HCT116 (cell line): ENCODE results near the gene ZNF823. TPM values are rescaled to one million over a fixed set of nuclear protein-coding genes. Genes with fewer than 3 reads are reported as not detected.

Source experiments
- ATAC-seq: fragments of 200-7000 bp; cut with Tn5 transposase; 2 replicates; pipeline ENCODE4 v1.9.1; 2020; ENCODE audit warnings: mild to moderate bottlenecking, moderate library complexity
- BruUV-seq: library from RNA; stranded (reverse); fragments of 400-500 nt; replicated peaks from 2 replicates; lab custom pipeline; 2021; lab: Mats Ljungman, UMichigan
- CTCF ChIA-PET: fragments of 300-600 bp; sonication (Branson Sonifier 250); formaldehyde crosslinking; loops from one replicate; lab custom pipeline; 2021; ENCODE audit warnings: antibody characterized with exemption; lab: Charles Lee
- POLR2A ChIA-PET: fragments of 300-600, 350-600 bp; sonication (Branson Sonifier 250); formaldehyde crosslinking; loops from one replicate; lab custom pipeline; 2021; ENCODE audit warnings: antibody characterized with exemption; lab: Charles Lee
- RAD21 ChIA-PET, 2 experiments: fragments of 300-600 bp; sonication (Branson Sonifier 250); formaldehyde crosslinking; loops; one replicate each; lab custom pipeline; 2023; ENCODE audit warnings: low total read pairs in 2 of 2; ENCODE audit not compliant: uncharacterized antibody in 2 of 2, unreplicated experiment in 2 of 2, low non-redundant PET in 1 of 2; lab: Charles Lee
- DNase-seq: peaks from one replicate; pipeline ENCODE4 v3.0.0-alpha.2; 2010; ENCODE audit warnings: low read depth, low spot score
- H2AFZ ChIP-seq: fragments of 200-600 bp; shearing (Covaris generic), sonication (generic); 2 replicates; pipeline ENCODE4 v1.6.1; 2017; ENCODE audit warnings: low read depth, mixed run types, mixed read lengths, antibody characterized with exemption, low read length; ENCODE audit not compliant: poor library complexity, severe bottlenecking
- H3K27ac ChIP-seq: 2 replicates; pipeline ENCODE4 v1.5.1; 2012; ENCODE audit warnings: low read depth, low read length
- H3K27me3 ChIP-seq: fragments of 200-600 bp; sonication (generic); 2 replicates; pipeline ENCODE4 v1.6.1; 2016; ENCODE audit warnings: mixed run types, low read length, mixed read lengths; ENCODE audit not compliant: insufficient read depth
- H3K36me3 ChIP-seq, 2 experiments: fragments of 200-500 bp in 1 of 2; fragments of 200-600 bp in 1 of 2; sonication (Bioruptor generic) in 1 of 2; sonication (generic) in 1 of 2; 2 replicates each; pipeline versions ENCODE4 v1.5.1 to v1.6.1; 2014 to 2016; ENCODE audit warnings: low read length in 2 of 2, inconsistent platforms in 1 of 2, mixed read lengths in 1 of 2, mixed run types in 1 of 2; ENCODE audit not compliant: insufficient read depth in 2 of 2, control insufficient read depth in 1 of 2
- H3K4me1 ChIP-seq, 2 experiments: fragments of 200-600 bp in 1 of 2; sonication (generic) in 1 of 2; 2 replicates each; pipeline versions ENCODE4 v1.5.1 to v1.6.1; 2012 to 2017; ENCODE audit warnings: low read length in 2 of 2, inconsistent platforms in 1 of 2, mild to moderate bottlenecking in 1 of 2, mixed read lengths in 1 of 2, mixed run types in 1 of 2, moderate library complexity in 1 of 2; ENCODE audit not compliant: insufficient read depth in 2 of 2, control insufficient read depth in 1 of 2
- H3K4me2 ChIP-seq: fragments of 200-600 bp; sonication (generic); 2 replicates; pipeline ENCODE4 v1.6.1; 2017; ENCODE audit warnings: mixed run types, low read length, mixed read lengths
- H3K4me3 ChIP-seq, 2 experiments: fragments of 200-600 bp in 1 of 2; sonication (generic) in 1 of 2; replicated peaks in 1 of 2; 2 replicates each; pipeline ENCODE4 v1.5.1; 2011 to 2016; ENCODE audit warnings: low read length in 2 of 2, control low read depth in 1 of 2, low read depth in 1 of 2, mild to moderate bottlenecking in 1 of 2, mixed read lengths in 1 of 2, mixed run types in 1 of 2
- H3K79me2 ChIP-seq: fragments of 200-600 bp; sonication (generic); 2 replicates; pipeline ENCODE4 v1.6.1; 2017; ENCODE audit warnings: mild to moderate bottlenecking, mixed run types, low read length, moderate library complexity, mixed read lengths; ENCODE audit not compliant: insufficient read depth
- H3K9ac ChIP-seq: fragments of 200-600 bp; sonication (generic); 2 replicates; pipeline ENCODE4 v1.6.1; 2016; ENCODE audit warnings: low read length, mixed read lengths
- H3K9me2 ChIP-seq: fragments of 200-600 bp; sonication (generic), shearing (Covaris generic); 2 replicates; pipeline ENCODE4 v1.6.1; 2017; ENCODE audit warnings: mixed run types, mild to moderate bottlenecking, moderate library complexity; ENCODE audit not compliant: insufficient read depth
- H3K9me3 ChIP-seq, 2 experiments: fragments of 200-500 bp in 1 of 2; fragments of 200-600 bp in 1 of 2; sonication (Bioruptor generic) in 1 of 2; sonication (generic) in 1 of 2; 2 replicates each; pipeline ENCODE4 v1.6.1; 2014 to 2017; ENCODE audit warnings: low read length in 2 of 2, mixed read lengths in 2 of 2, inconsistent platforms in 1 of 2, low read depth in 1 of 2, mild to moderate bottlenecking in 1 of 2, mixed run types in 1 of 2, moderate library complexity in 1 of 2; ENCODE audit not compliant: control insufficient read depth in 1 of 2, insufficient read depth in 1 of 2
- H4K20me1 ChIP-seq: fragments of 200-600 bp; sonication (generic), shearing (Covaris generic); 2 replicates; pipeline ENCODE4 v1.6.1; 2017; ENCODE audit warnings: mixed run types, mild to moderate bottlenecking, moderate library complexity; ENCODE audit not compliant: insufficient read depth
- CBX3 ChIP-seq: IDR thresholded peaks from 2 replicates; pipeline ENCODE4 v1.6.1; 2012; ENCODE audit warnings: low read depth
- JUND ChIP-seq: IDR thresholded peaks from 2 replicates; pipeline ENCODE4 v1.6.1; 2012
- RAD21 ChIP-seq: IDR thresholded peaks from 2 replicates; pipeline ENCODE4 v1.6.1; 2012; ENCODE audit warnings: low read depth, mild to moderate bottlenecking
- SRF ChIP-seq: IDR thresholded peaks from 2 replicates; pipeline ENCODE4 v1.6.1; 2012; ENCODE audit warnings: low read depth
- TCF7L2 ChIP-seq: IDR thresholded peaks from 2 replicates; pipeline ENCODE4 v1.7.0; 2011; ENCODE audit warnings: borderline replicate concordance, inconsistent platforms; ENCODE audit not compliant: insufficient read depth, insufficient read length; ENCODE audit errors: extremely low read depth
- ZFX ChIP-seq: fragments of 450-650 bp; IDR thresholded peaks from 2 replicates; pipeline ENCODE4 v1.6.1; 2017
- ZNF274 ChIP-seq: fragments of 200-500 bp; sonication (Bioruptor generic); IDR thresholded peaks from 2 replicates; pipeline ENCODE4 v1.6.1; 2014; ENCODE audit warnings: mild to moderate bottlenecking, low read depth, low read length, inconsistent platforms
- intact Hi-C: fragments of 100-400 bp; cut with micrococcal nuclease; formaldehyde crosslinking; loops from 2 replicates; pipeline ENCODE4 v1.10.0; 2022
- total RNA-seq: library from RNA; stranded (reverse); gene quantifications from one replicate; pipeline ENCODE4 v1.2.1, GENCODE V29; 2021; ENCODE audit not compliant: unreplicated experiment
- TF ChIP-seq, protein P1 (sequence below), 3 experiments: fragments of 200-600 bp in 1 of 3; sonication (generic) in 1 of 3; IDR thresholded peaks in 2 of 3; conservative IDR thresholded peaks in 1 of 3; 2 replicates each; pipeline ENCODE4 v1.5.1; 2012 to 2017; ENCODE audit warnings: low read depth in 2 of 3, low read length in 2 of 3, antibody characterized with exemption in 1 of 3, borderline replicate concordance in 1 of 3, control low read depth in 1 of 3, mild to moderate bottlenecking in 1 of 3, mixed read lengths in 1 of 3, mixed run types in 1 of 3, moderate library complexity in 1 of 3; ENCODE audit not compliant: insufficient read depth in 1 of 3
- TF ChIP-seq, protein P2 (sequence below): IDR thresholded peaks from 2 replicates; pipeline ENCODE4 v1.6.1; 2012; ENCODE audit warnings: low read depth
- TF ChIP-seq, protein P3 (sequence below): IDR thresholded peaks from 2 replicates; pipeline ENCODE4 v1.6.1; 2011; ENCODE audit warnings: mild to moderate bottlenecking, low read length, moderate library complexity; ENCODE audit not compliant: insufficient replicate concordance; ENCODE audit errors: extremely low read depth
- TF ChIP-seq, protein P4 (sequence below): IDR thresholded peaks from 2 replicates; pipeline ENCODE4 v1.6.1; 2012

Gene ZNF823
- total RNA-seq, 1 experiment from 2014 or later, result 4.7 TPM

DNA sequence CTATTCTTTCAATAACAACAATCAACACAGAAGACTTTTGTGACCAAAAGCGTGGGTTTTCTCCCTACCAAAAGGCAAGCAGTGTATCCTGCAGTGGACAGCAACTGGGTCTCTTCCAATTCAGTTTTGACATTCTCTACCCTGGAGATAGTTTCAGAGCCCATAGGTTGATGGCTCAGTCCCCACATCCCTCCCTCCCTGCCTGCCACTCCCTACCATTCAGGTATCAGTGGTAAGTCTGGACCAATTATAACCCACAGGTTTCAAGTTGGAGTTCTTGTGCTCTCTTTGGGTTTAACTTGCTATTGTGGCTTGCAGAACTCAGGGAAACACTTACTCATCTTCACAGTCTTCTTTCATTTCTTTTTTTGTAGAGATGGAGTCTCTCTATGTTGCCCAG is 60.2 kb downstream of the ZNF823 start:
- Histone ChIP-seq H2AFZ (no peak overlapping the region), H4K20me1 (no peaks in the 10 kb centered on the region), H3K79me2 (no peaks in the 10 kb centered on the region), H3K9me2 (no peaks in the 10 kb centered on the region), H3K27ac (no peak overlapping the region), H3K36me3 (0 out of 4 replicates have a peak, but pooled peaks cover 0 to 6% of the 10 kb centered on the region in 2 experiments), H3K9ac (no peak overlapping the region), H3K9me3 (peaks cover 3 to 34% of the 10 kb centered on the region in 2 experiments; a peak in 3 of 4 replicates), H3K27me3 (no peaks in the 10 kb centered on the region), H3K4me1 (no peaks in the 10 kb centered on the region), H3K4me2 (no peak overlapping the region), H3K4me3 (no peak overlapping the region)
- CTCF ChIA-PET, result no interaction called here
- DNase-seq (no peak), ATAC-seq (no peak)
- RAD21 ChIA-PET, result no interaction called here
- intact Hi-C loops, result no loop called here
- POLR2A ChIA-PET, result no interaction called here
- TF ChIP-seq, protein P1, sequence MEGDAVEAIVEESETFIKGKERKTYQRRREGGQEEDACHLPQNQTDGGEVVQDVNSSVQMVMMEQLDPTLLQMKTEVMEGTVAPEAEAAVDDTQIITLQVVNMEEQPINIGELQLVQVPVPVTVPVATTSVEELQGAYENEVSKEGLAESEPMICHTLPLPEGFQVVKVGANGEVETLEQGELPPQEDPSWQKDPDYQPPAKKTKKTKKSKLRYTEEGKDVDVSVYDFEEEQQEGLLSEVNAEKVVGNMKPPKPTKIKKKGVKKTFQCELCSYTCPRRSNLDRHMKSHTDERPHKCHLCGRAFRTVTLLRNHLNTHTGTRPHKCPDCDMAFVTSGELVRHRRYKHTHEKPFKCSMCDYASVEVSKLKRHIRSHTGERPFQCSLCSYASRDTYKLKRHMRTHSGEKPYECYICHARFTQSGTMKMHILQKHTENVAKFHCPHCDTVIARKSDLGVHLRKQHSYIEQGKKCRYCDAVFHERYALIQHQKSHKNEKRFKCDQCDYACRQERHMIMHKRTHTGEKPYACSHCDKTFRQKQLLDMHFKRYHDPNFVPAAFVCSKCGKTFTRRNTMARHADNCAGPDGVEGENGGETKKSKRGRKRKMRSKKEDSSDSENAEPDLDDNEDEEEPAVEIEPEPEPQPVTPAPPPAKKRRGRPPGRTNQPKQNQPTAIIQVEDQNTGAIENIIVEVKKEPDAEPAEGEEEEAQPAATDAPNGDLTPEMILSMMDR (IDR thresholded peaks at IDR 0.05 in 2 of 3, conservative IDR thresholded peaks at IDR 0.05 in 1 of 3; ENCODE audit: borderline replicate concordance in 1 of 3, insufficient read depth in 1 of 3, low read depth in 2 of 3, low read length in 2 of 3), result no peak
- TF ChIP-seq, protein P2, sequence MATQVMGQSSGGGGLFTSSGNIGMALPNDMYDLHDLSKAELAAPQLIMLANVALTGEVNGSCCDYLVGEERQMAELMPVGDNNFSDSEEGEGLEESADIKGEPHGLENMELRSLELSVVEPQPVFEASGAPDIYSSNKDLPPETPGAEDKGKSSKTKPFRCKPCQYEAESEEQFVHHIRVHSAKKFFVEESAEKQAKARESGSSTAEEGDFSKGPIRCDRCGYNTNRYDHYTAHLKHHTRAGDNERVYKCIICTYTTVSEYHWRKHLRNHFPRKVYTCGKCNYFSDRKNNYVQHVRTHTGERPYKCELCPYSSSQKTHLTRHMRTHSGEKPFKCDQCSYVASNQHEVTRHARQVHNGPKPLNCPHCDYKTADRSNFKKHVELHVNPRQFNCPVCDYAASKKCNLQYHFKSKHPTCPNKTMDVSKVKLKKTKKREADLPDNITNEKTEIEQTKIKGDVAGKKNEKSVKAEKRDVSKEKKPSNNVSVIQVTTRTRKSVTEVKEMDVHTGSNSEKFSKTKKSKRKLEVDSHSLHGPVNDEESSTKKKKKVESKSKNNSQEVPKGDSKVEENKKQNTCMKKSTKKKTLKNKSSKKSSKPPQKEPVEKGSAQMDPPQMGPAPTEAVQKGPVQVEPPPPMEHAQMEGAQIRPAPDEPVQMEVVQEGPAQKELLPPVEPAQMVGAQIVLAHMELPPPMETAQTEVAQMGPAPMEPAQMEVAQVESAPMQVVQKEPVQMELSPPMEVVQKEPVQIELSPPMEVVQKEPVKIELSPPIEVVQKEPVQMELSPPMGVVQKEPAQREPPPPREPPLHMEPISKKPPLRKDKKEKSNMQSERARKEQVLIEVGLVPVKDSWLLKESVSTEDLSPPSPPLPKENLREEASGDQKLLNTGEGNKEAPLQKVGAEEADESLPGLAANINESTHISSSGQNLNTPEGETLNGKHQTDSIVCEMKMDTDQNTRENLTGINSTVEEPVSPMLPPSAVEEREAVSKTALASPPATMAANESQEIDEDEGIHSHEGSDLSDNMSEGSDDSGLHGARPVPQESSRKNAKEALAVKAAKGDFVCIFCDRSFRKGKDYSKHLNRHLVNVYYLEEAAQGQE, result no peak
- TF ChIP-seq, protein P3, sequence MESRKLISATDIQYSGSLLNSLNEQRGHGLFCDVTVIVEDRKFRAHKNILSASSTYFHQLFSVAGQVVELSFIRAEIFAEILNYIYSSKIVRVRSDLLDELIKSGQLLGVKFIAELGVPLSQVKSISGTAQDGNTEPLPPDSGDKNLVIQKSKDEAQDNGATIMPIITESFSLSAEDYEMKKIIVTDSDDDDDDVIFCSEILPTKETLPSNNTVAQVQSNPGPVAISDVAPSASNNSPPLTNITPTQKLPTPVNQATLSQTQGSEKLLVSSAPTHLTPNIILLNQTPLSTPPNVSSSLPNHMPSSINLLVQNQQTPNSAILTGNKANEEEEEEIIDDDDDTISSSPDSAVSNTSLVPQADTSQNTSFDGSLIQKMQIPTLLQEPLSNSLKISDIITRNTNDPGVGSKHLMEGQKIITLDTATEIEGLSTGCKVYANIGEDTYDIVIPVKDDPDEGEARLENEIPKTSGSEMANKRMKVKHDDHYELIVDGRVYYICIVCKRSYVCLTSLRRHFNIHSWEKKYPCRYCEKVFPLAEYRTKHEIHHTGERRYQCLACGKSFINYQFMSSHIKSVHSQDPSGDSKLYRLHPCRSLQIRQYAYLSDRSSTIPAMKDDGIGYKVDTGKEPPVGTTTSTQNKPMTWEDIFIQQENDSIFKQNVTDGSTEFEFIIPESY, result no peak
- no peak for TF ChIP-seq ZNF274
- TF ChIP-seq ZFX, result no peak
- TF ChIP-seq JUND, result no peak
- no peak for TF ChIP-seq CBX3
- TF ChIP-seq TCF7L2, result no peak
- TF ChIP-seq, protein P4, sequence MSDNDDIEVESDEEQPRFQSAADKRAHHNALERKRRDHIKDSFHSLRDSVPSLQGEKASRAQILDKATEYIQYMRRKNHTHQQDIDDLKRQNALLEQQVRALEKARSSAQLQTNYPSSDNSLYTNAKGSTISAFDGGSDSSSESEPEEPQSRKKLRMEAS, result no peak
- TF ChIP-seq RAD21, result no peak
- no peak for TF ChIP-seq SRF
- BruUV-seq, result no TSS peak
